HG03378 (cell line): ENCODE data around the gene CFAP298.
"Not testable (repeated sequence)": the region's sequence is repeated elsewhere in the genome, so short reads cannot be mapped to it uniquely, and the experiment has no call there.

Source experiments
- ATAC-seq: cut with Tn5 transposase; IDR thresholded peaks from one replicate; pipeline ENCODE4 v1.9.1; 2021; ENCODE audit warnings: mild to moderate bottlenecking, moderate library complexity; ENCODE audit not compliant: unreplicated experiment

The CFAP298 gene, protein sequence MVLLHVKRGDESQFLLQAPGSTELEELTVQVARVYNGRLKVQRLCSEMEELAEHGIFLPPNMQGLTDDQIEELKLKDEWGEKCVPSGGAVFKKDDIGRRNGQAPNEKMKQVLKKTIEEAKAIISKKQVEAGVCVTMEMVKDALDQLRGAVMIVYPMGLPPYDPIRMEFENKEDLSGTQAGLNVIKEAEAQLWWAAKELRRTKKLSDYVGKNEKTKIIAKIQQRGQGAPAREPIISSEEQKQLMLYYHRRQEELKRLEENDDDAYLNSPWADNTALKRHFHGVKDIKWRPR

DNA sequence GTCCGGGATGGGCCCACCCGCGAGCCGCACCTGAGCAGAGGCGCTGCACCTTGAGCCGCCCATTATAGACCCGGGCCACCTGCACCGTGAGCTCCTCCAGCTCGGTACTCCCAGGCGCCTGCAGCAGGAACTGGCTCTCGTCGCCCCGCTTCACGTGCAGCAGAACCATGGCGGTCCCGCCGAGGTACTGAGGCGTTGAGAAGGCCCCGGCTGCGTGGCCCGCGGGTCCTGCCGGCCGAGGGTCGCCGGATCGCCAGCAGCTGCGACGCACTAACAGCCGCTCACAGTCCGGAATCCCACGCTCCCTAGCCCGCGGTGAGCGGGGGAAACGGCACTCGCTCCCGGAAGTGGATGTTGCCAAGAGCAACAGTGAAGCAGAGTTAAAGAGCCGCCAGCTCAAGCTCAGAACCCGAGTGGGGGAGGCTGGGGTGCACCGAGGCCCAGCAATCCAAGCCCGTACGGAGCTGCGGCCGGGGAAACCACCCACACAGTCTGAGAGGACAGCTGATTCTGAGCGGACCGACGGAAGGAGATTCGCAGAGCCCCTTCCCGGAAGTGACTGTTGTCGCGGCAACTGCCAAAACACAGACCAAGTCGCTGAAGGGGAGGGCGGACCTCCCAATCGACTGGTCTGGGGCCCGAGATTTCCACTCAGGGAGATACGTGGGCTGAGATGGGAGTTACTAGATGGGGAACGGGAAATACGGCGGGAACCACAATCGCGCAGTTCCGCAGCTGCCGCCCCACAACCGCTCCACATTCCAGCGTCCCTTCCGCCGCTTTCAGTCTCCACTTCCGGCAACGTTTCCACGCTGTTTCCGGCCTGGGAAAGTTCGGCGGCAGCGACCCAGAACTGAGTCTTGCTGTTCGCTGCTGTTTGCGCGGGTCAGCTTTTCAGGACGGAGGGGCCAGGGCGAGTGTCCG is at the start of gene CFAP298:
CFAP298 (minus strand) TSS at position 303 of the 924 bp plus-strand sequence; CDS start at position 169, 134 bp downstream.
- ATAC-seq, result peak; percentile 92

DNA sequence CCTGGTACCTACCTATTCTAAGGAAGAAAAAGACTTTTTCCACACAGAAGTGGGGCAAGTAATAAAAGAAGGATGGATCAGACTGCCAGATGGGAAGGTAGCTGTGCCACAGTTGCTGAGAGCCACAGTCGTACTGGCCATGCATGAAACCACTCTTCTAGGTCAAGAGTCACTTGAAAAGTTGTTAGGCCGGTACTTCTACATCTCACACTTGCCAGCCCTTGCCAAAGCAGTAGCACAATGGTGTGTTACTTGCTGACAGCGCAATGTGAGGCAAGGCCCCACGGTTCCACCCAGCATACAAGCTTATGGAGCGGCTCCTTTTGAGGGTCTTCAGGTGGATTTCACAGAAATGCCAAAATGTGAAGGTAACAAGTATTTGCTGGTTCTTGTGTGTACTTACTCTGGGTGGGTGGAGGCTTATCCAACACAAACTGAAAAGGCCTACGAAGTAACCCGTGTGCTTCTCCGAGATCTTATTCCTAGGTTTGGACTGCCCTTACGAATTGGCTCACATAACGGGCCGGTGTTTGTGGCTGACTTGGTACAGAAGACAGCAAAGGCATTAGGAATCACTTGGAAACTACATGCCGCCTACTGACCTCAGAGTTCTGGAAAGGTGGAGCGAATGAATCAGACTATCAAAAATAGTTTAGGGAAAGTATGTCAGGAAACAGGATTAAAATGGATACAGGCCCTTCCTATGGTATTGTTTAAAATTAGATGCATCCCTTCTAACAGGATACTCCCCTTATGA is 49.0 kb upstream of the CFAP298 start:
- ATAC-seq, result not testable (repeated sequence)

DNA sequence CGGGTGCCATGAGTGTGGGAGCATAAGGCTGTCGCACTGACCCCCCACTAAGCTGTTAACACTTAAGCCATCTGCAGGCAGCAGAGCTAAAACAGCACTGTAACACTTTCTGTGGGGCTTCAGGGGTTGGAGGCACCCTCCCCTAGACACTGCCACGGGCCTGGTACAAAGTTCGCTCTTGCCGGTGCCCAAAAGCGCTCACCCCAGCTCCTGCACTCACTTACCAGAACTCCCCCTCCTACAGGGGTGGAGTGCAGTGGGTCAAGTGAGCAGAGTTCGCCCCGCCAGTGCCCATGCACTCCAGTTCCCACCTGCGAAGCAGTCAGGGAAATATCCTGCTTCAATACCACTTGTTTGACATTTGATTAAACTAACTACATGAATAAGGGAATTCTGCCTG is 46.3 kb upstream of the CFAP298 start:
- ATAC-seq, result no peak

DNA sequence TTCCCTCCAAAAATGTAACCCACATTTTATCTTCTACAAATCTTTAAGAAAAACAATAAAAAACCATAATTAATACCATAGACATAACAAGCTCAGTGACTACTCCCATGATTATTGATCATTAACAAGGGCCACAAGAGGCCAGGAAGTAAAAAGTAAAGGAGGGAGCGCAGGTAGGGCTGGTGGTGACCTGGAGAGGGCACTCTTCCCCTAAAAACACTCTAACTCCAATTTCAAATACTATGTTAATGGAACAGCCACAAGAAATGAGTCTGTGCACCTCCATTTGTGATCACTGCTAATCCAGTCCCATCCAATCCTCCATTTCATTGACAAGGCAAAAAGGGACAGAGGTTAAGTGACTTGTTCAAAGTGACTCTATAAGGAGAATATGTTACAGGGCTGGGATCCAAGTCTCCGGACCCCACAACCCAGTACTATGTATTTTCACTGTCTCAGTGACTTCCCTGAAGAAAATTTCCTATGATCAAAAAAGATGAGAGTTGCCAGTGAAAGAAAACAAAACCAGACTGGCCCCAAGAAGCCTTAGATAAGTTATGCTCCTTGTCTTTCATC is 41.2 kb upstream of the CFAP298 start:
- ATAC-seq, result peak; percentile 46

DNA sequence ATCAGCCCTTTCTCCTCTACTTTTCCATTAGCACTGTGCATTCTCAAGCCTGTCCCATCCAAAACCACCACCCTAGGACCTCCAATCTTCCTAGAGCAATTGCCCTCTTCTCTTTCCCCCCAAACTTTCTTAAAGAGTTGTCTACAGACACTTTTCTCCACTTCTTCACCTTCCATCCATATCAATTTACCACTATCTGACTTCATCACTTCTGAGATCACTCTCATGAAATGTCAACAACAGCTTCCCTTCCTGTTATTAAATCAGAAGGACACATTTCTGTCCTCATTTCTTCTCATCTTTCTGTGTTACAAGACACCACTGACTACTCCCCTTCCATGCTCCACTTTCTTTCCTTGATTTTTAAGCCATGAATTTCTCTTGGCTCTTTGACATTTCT is 36.0 kb upstream of the CFAP298 start:
- ATAC-seq, result no peak

DNA sequence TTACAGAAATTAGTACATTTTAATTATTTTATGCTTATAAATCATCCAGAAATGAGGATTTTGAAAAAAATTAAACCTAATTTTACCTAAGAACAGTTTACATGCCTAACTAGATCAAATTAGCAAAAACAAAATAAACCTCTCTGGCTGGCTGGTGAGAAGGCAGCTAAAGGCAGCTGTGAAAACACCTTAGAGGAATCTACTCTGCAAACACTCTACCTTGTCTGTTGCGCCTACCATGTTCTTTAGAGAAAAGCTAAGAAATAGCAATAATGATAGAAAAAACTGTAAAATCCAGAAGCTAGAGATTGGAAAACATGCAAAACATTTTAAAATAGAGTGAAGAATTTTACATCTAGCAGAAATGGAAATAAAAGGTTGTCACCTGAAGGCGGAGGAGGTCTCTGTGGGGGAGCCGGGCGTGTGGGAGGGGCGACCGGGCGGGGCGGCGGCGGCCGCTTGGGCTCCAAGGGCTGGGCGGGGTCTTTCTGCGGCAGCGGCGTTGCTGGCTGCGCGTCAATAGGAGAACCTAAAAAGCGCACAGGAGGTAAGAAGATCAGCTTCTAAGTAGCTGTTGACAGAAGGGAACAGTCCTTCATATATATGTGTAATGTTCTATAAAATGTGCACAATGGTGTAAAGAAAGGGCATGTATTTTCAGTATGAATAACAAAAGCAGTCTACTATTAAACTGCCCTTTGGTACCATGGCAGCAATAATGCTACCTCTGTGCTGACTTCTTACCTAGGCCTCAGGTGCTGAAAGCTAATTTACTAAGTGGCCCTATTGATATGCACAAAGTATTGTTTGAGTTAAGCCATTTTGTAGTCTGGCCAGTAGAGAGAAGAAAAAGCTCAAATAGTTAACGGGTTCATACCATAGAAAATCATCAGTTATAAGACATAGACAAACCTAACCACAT is 33.3 kb upstream of the CFAP298 start:
- no peak for ATAC-seq

DNA sequence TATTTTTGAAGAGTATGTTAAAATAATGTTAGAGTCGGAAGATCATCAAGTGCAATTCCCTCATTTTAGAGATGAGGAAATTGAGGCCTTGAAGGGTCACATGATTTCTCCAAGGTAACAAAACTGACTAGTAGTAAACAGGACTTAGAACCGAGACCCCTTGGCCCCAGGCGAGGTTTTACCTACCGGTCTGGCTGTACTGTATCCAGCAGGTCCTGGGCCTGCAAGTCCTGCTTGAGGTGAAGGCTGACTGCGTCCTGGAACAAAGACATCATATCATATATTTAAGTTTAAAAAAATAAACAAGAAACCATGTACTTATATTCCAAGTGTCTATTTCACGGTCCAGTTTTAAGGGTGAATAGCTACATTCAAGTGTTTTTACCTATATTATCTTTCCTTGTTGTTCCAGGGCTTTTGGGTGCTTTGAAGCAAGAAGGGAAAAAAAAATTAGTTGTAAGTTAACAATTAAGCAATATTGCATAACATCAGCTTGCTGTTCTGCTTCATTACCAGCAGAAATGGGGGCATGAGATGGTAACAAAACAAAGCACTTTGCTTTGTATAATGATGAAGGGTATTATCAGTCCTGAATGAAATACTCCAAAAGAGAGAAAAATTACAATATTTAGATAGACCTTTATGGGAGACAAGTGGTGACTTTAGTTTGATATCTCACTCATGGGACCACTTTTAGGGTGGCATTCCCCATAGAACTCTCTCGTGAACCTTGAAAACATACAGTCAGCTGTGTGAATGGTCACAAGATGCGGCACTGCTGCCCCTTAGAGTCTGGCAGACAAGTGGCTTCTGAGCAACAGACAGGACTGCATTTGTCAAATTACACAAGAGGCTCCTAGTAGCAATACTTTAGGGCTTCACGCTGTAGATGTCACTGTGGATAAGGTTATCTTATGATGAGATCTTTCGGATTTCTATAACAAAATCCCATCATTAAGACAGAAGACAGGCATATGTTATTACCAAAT is 29.8 kb upstream of the CFAP298 start:
- ATAC-seq, result no peak

DNA sequence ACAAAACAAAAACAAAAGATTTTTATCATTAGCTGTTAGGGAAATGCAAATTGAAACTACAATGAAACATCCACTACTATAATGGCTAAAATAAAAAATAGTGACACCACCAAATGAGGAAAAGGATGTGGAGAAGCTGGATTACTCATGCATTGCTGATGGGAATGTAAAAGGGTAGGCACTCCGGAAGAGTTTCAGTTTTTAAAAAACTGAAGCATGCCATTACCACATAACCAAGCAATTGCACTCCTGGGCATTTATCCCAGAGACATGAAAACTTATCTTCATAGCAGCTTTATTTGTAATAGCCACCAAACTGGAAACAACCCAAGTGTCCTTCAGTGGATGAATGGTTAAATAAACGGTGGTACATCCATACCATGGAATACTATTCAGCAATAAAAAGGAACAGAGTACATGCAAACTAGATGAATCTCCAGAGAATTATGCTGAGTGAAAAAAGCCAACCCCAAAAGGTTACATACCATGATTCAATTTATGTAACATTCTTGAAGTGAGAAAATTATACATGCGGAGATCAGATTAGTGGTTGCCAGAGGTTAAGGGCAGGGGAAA is 14.5 kb upstream of the CFAP298 start:
- no peak for ATAC-seq

DNA sequence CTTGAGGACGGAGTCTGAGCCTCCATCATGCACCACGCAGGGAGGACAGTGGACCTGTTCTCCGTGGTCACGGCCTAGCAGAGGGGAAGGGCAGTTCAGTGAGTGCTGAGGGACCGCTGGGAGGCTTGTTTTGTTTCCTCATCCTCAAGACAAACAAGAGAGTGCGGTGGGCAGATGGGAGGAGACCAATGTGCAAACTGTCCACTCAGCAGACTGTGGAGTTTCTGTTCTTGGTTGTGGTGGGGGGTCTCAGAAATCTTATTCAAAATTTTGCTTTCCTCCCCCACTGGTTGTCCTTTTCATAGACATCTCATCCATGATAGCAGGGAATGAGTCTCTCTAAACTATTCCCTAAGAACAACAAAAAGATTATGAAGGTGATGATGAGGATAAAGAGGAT is 6.0 kb upstream of the CFAP298 start:
- ATAC-seq, result not testable (repeated sequence)

DNA sequence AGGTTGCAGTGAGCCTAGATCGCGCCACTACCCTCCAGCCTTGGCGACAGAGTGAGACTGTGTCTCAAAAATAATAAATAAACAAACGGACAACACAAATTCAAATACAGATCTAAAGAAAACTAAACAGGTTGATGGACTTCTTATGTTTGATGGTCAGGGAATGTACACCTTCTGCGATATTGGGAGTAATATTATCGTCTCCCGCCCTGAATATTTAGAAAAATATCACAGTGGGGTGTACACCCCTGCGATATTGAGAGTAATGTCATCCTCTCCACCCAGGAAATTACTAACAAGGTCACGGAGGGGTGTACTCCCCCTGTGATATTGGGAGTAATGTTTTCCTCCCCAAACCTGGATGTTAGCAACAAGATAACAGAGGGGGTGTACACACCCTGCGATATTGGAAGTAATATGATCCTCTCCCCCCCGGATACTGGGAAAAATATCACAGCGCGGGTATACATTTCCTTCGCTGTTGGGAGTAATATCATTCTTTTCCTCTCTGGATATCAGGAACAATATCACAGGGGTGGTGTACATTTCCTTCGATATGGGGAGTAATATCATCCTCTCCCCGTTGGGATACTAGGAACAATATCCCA is 1.4 kb upstream of the CFAP298 start:
- ATAC-seq, result no peak

DNA sequence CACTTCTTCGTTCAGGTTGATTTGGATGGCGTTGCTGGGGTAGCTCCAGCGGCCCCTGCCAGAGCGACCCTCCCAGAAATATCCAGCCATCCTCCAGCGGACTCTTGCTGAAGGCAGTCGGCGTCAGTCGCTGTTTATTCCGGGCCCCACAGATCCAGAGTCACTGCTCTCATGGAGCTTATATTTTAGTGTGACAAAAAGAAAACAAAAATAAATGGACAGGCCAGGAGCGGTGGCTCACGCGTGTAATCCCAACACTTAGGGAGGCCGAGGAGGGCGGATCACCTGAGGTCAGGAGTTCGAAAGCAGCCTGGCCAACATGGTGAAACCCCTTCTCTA is 791 bp upstream of the CFAP298 start:
- ATAC-seq, result no peak

DNA sequence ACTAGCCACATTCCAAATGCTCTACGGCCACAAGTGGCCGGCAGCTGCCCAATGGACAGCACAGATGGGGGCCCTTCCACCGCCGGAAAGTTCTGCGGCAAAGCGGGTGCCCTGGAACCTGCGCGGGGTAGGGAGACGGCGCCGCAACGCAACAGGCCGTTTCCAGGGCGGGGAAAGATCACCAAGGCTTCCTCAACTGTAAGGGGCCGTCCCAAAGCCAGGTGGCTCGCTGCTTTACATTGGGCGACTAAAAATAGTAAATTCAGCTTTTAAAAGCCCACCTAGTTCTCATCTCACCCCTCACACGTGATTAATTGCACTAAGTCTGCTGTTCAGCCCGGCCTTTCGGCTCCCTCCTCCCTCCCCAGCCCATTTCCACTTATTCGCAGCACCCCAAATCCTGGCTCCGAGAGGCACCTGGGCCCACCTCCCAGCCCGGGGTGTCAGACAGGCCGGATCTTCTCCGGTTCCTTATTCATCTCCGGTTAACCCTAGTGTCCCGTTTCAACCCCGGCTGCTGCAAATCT is 643 bp downstream of the CFAP298 start:
- no peak for ATAC-seq

DNA sequence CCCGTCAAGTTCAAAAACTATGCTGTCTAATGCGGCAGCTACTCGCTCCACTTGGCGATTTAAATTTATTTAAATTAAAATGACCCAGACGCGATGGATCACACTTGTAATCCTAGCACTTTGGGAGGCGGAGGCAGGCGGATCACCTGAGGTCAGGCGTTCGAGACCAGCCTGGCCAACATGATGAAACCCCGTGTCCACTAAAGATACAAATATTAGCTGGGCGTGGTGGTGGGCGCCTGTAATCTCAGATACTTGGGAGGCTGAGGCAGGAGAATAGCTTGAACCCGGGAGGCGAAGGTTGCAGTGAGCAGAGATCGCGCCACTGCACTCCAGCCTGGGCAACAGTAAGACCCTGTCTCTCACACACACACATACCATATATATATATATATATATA is 1.2 kb downstream of the CFAP298 start:
- not testable (repeated sequence) for ATAC-seq

DNA sequence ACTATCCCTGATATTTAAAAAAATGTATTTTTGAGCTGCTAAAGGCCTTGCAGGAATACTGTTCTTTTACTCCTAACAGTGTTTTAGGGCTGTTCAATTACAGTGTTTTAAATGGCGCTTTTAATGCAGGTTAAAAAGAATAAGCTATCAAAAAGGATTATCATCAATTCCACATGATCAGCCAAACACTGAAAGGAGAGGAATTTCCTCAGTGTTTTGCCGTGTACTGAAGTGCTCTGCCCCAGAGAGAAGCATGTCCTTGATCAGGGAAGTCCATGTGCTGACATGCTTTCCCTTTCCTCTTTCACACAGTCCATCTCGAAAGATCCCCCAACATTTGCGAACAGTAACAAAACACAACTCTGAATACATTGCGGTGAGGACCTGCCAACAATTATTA is 3.3 kb downstream of the CFAP298 start:
- ATAC-seq, result no peak

DNA sequence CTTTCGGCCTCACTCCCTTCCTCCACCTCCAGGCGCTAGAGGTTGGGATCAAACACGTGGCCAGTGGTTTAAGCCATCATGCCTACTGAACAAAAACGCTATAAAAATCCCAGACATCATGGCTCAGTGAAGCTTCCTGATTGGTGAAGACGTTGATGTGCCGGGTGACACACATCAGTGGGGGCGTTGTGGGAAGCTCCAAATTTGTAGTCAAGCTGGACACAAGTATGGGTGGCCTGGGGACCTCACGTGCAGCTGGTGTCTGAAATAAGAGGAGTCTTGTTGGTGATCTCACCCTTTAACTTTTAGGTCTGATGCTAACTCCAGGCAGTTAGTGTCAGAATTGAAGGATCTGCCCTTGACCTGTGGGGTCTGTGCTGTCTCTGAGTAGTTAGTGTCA is 6.7 kb downstream of the CFAP298 start:
- no peak for ATAC-seq

DNA sequence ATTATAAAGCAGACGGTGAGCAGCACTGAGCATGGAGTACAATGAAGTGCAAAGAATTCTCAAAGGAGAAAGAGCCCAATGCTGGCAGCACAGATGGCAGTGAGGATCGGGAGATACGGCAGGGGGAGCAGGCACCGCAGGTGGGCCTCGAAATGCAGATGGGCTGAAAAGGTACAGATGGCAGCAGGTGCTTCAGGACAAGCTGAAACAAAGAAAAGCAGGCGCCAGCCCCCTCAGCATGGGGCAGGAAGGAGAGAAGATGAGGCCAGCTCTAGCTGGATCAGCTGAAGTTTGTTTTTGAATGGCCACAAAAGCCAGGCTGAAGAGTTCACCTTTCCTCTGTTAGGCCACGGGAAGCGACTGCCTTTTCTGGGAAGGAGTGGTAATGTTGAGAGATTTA is 7.7 kb downstream of the CFAP298 start:
- ATAC-seq, result no peak

DNA sequence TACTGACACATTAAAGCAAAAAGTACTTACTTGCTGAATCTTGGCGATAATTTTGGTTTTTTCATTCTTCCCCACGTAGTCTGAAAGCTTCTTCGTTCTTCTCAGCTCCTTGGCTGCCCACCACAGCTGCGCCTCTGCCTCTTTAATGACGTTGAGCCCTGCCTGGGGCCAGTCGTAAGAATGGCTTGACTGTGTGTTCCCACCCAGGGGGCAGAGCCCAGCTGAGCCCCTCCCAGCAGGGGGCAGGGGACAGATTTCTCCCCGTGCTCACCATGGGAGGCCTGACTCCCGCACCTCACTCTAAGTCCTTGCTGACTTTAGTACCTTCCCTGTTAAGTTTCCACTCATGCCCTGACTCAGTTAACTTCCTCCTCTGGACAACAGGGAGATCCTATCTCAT is 9.0 kb downstream of the CFAP298 start:
- no peak for ATAC-seq

DNA sequence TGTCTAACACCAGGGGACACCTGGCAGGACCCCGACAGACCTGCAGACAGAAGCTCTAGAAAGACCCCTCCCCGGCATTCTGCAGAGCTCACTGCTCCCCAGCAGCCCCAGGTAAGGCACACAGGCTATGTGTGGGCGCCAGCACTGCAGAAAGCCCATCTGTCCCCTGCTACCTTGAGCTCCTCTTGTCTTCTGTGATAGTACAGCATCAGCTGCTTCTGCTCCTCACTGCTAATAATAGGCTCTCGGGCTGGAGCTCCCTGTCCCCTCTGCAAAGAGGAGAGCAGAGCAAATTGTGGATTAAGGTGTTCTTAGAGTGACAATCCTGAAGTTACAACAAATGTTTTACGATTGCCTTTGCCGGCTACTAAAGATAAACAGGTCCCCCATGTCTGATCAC is 10.1 kb downstream of the CFAP298 start:
- ATAC-seq, result no peak
